ENCODE measurements around the gene TMEM187.

- TF ChIP-seq POLR2AphosphoS5 (IDR thresholded peaks at IDR 0.05; ENCODE audit: insufficient read depth, low read depth, low read length), result no peak
- TF ChIP-seq, protein P1, sequence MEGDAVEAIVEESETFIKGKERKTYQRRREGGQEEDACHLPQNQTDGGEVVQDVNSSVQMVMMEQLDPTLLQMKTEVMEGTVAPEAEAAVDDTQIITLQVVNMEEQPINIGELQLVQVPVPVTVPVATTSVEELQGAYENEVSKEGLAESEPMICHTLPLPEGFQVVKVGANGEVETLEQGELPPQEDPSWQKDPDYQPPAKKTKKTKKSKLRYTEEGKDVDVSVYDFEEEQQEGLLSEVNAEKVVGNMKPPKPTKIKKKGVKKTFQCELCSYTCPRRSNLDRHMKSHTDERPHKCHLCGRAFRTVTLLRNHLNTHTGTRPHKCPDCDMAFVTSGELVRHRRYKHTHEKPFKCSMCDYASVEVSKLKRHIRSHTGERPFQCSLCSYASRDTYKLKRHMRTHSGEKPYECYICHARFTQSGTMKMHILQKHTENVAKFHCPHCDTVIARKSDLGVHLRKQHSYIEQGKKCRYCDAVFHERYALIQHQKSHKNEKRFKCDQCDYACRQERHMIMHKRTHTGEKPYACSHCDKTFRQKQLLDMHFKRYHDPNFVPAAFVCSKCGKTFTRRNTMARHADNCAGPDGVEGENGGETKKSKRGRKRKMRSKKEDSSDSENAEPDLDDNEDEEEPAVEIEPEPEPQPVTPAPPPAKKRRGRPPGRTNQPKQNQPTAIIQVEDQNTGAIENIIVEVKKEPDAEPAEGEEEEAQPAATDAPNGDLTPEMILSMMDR (IDR thresholded peaks at IDR 0.05; ENCODE audit: extremely low read depth in 1 of 2, insufficient read depth in 1 of 2, low read depth in 1 of 2, low read length in 2 of 2), result no peak
- TF ChIP-seq POLR2A (IDR thresholded peaks at IDR 0.05; ENCODE audit: low read depth, low read length), result no peak
- no peak for TF ChIP-seq JUN (IDR thresholded peaks at IDR 0.05; ENCODE audit: borderline replicate concordance, insufficient read depth, insufficient read length, low read depth)
- no peak for TF ChIP-seq EZH2 (IDR thresholded peaks at IDR 0.05; ENCODE audit: borderline replicate concordance, low read depth, low read length, severe bottlenecking)
- TF ChIP-seq, protein P2, sequence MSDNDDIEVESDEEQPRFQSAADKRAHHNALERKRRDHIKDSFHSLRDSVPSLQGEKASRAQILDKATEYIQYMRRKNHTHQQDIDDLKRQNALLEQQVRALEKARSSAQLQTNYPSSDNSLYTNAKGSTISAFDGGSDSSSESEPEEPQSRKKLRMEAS (IDR thresholded peaks at IDR 0.05; ENCODE audit: insufficient read depth, insufficient read length), result no peak
- TF ChIP-seq MYC (IDR thresholded peaks at IDR 0.05; ENCODE audit: low read depth, low read length), result no peak
- TF ChIP-seq FOS (IDR thresholded peaks at IDR 0.05; ENCODE audit: borderline replicate concordance, insufficient read depth, low read length), result no peak
- TF ChIP-seq GATA2 (IDR thresholded peaks at IDR 0.05; ENCODE audit: insufficient read depth, insufficient read length, low read depth, low read length), result no peak
These were observed 12.0 kb downstream of the TMEM187 start for GRCh38 chrX:153984351-153985178.

Data from endothelial cell of umbilical vein (primary cell).